Measurements from ENCODE around the gene CTSK. TPM values are rescaled to one million over a fixed set of nuclear protein-coding genes. Genes with fewer than 3 reads are reported as not detected.
"Not testable (repeated sequence)": the region's sequence is repeated elsewhere in the genome, so short reads cannot be mapped to it uniquely, and the experiment has no call there.

CTSK gene
- polyA plus RNA-seq, 1 experiment = 70.7 TPM

DNA sequence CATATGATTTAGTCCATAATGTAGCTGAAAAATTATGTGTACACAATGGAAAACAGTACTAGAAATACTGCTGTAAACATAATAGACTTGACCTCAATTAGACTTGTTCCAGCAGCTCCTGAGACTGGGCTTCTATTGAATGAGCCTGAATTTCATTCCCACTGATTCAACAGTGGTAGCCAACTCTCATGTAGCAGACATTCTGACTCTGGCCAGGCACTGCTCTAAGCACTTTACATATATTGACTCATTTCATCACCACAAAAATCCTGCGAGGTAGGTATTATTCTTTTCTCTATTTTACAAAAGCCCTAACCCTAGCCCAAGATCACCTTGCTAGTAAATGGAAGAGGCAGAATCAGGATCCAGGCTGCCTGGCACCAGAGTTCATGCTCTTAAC lies 29.7 kb downstream of the CTSK start:
- Histone ChIP-seq H3K27me3 (ENCODE audit: control insufficient read depth, insufficient read depth, low read length) (no peaks in the 10 kb centered on the region), H3K4me3 (ENCODE audit: low read depth, low read length) (no peak overlapping the region), H3K36me3 (ENCODE audit: control insufficient read depth, insufficient read depth, low read length) (no peaks in the 10 kb centered on the region)
- DNase-seq (ENCODE audit: low read depth) = no peak
- POLR2A ChIA-PET = no interaction called here
- TF ChIP-seq, protein P1, sequence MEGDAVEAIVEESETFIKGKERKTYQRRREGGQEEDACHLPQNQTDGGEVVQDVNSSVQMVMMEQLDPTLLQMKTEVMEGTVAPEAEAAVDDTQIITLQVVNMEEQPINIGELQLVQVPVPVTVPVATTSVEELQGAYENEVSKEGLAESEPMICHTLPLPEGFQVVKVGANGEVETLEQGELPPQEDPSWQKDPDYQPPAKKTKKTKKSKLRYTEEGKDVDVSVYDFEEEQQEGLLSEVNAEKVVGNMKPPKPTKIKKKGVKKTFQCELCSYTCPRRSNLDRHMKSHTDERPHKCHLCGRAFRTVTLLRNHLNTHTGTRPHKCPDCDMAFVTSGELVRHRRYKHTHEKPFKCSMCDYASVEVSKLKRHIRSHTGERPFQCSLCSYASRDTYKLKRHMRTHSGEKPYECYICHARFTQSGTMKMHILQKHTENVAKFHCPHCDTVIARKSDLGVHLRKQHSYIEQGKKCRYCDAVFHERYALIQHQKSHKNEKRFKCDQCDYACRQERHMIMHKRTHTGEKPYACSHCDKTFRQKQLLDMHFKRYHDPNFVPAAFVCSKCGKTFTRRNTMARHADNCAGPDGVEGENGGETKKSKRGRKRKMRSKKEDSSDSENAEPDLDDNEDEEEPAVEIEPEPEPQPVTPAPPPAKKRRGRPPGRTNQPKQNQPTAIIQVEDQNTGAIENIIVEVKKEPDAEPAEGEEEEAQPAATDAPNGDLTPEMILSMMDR (IDR thresholded peaks at IDR 0.05; ENCODE audit: insufficient read depth, low read depth, low read length) = no peak
- CTCF ChIA-PET = no interaction called here

DNA sequence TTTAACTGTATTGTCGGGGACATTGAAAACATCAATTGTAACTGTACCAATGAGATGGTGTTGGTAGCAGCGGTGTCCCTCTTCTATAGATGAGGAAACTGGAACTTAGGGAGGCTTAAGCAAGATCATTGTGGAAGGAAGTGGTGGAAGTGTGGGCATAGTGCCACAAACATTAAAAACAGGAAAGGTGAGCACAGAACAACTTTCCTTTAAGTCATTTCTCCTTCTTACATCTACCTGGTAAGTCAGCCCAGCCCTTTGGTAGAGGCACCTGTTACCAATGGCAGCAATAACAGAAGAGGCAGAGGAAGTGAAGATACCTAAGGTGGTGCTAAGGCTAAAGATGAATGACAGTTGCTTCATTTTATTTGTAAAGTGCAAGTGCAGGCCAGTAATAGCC lies 30.5 kb downstream of the CTSK start:
- TF ChIP-seq, protein P1 (IDR thresholded peaks at IDR 0.05; ENCODE audit: insufficient read depth, low read depth, low read length) = no peak
- Histone ChIP-seq H3K36me3 (ENCODE audit: control insufficient read depth, insufficient read depth, low read length) (no peaks in the 10 kb centered on the region), H3K4me3 (ENCODE audit: low read depth, low read length) (no peak overlapping the region), H3K27me3 (ENCODE audit: control insufficient read depth, insufficient read depth, low read length) (no peaks in the 10 kb centered on the region)
- CTCF ChIA-PET = no interaction called here
- POLR2A ChIA-PET = no interaction called here
- DNase-seq (ENCODE audit: low read depth) = no peak

DNA sequence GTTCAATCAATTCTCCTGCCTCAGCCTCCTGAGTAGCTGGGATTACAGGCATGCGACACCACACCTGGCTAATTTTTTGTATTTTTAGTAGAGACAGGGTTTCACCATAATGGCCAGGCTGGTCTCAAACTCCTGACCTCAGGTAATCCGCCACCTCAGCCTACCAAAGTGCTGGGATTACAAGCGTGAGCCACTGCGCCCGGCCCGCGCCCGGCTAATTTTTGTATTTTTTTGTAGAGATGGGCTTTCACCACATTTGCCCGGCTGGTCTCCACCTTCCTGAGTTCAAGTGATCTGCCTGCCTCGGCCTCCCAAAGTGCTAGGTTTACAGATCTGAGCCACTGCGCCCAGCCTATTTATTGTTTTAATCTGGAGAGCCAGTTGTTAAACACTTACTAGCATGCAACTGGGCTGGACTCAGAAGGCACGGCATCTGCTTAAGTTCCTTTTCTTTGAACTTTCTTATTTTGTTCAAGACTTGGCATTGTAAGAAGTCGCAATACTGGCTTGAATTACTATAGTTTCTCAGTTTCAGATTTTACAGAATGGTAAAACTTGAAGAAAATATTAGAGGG lies 32.0 kb downstream of the CTSK start:
- CTCF ChIA-PET; H3K36me3 ChIP-seq (ENCODE audit: control insufficient read depth, insufficient read depth, low read length); H3K4me3 ChIP-seq (ENCODE audit: low read depth, low read length); H3K27me3 ChIP-seq (ENCODE audit: control insufficient read depth, insufficient read depth, low read length); DNase-seq (ENCODE audit: low read depth): not testable (repeated sequence)
- POLR2A ChIA-PET = interaction anchor here (0.7 kb wide), 1 partner anchor 233 kb away, joined by 14 read pairs; no protein-coding TSS in a partner anchor

DNA sequence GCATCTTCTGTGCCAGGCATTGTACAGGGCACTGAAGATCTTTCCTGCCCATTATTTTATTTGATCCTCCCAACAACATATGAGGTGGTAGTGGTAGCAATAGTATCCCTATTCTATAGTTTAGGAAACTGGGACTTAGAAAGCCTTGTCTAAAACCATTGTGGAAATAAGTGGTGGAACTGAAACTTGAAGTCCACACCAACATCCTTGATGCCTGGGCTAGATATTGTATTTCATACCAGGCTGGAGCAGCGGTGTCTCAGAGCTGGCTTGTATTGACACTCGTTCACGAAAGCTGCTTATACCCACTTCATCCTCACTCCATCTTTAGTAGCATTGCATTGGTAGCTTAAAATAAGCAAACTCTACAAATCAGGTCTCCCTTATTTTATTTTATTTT lies 32.8 kb downstream of the CTSK start:
- TF ChIP-seq, protein P1 (IDR thresholded peaks at IDR 0.05; ENCODE audit: insufficient read depth, low read depth, low read length) = no peak
- CTCF ChIA-PET = interaction anchor here (0.6 kb wide), 1 partner anchor 101 kb away, joined by 3 read pairs; the partner anchor contains the start of gene ARNT
- Histone ChIP-seq H3K27me3 (ENCODE audit: control insufficient read depth, insufficient read depth, low read length) (no peaks in the 10 kb centered on the region), H3K4me3 (ENCODE audit: low read depth, low read length) (no peak overlapping the region), H3K36me3 (ENCODE audit: control insufficient read depth, insufficient read depth, low read length) (no peaks in the 10 kb centered on the region)
- POLR2A ChIA-PET = no interaction called here
- DNase-seq (ENCODE audit: low read depth) = no peak

DNA sequence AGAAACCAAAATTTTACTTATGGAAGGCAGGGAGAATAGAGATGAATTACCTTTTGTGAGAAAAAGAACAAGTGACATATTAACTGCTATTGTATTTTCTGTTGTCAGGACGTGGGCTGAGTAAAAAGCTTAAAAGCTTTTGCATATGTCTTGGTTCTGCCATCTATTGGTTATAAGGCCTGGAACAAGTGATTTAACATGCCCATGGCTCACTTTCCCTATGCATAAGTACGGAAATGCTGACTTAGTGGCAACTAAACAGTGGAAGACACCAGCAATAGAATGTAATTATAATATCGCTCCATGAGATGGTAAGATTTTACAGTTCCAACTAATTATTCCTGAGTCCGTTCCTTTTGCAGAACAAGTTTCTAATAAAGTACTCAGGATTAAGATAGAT lies 35.7 kb downstream of the CTSK start:
- Histone ChIP-seq H3K27me3 (ENCODE audit: control insufficient read depth, insufficient read depth, low read length) (no peaks in the 10 kb centered on the region), H3K4me3 (ENCODE audit: low read depth, low read length) (no peak overlapping the region), H3K36me3 (ENCODE audit: control insufficient read depth, insufficient read depth, low read length) (no peaks in the 10 kb centered on the region)
- DNase-seq (ENCODE audit: low read depth) = no peak
- TF ChIP-seq, protein P1 (IDR thresholded peaks at IDR 0.05; ENCODE audit: insufficient read depth, low read depth, low read length) = no peak
- POLR2A ChIA-PET = no interaction called here
- CTCF ChIA-PET = no interaction called here

DNA sequence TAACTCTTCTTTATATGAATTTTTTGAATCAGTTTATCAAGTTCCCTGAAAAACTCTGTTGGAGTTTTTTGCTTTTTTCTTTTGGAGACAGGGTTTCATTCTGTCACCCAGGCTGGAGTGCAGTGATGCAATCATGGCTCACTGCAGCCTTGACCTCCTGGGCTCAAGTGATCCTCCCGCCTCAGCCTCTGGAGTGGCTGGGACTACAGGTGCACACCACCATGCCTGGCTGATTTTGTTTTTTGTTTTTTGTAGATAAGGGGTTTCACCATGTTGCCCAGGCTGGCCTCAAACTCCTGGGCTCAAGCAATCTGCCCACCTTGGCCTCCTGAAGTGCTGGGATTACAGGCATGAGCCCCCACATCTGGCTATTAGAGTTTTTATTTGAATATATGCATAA lies 40.4 kb downstream of the CTSK start:
- CTCF ChIA-PET, POLR2A ChIA-PET: not testable (repeated sequence)

DNA sequence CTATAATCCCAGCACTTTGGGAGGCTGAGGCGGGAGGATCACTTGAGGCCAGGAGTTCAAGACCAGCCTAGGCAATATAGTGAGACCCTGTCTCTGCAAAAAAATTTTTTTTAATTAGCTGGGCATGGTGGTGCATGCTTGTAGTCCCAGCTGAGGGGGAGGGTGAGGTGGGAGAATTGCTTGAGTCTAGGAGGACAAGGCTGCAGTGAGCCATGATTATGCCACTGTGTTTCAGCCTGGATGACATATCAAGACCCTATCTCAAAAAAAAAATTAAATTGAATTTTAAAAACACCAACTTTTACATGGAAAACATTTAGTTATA lies 42.1 kb downstream of the CTSK start:
- POLR2A ChIA-PET; H3K36me3 ChIP-seq (ENCODE audit: control insufficient read depth, insufficient read depth, low read length); H3K27me3 ChIP-seq (ENCODE audit: control insufficient read depth, insufficient read depth, low read length); H3K4me3 ChIP-seq (ENCODE audit: low read depth, low read length); DNase-seq (ENCODE audit: low read depth): not testable (repeated sequence)
- CTCF ChIA-PET = interaction anchor here (0.6 to 1.0 kb wide), 2 partner anchors 13 to 70 kb away, joined by 3 read pairs; no protein-coding TSS in a partner anchor

More for the DNA sequence above, 40.4 kb downstream of the CTSK start:
- not testable (repeated sequence) for H3K4me3 ChIP-seq (ENCODE audit: low read depth, low read length); H3K27me3 ChIP-seq (ENCODE audit: control insufficient read depth, insufficient read depth, low read length); H3K36me3 ChIP-seq (ENCODE audit: control insufficient read depth, insufficient read depth, low read length); DNase-seq (ENCODE audit: low read depth)
